Tibial nerve (tissue), 4 donors: ENCODE measurements around the gene INPP4A. TPM values are rescaled to one million over a fixed set of nuclear protein-coding genes. Genes with fewer than 3 reads are reported as not detected.

ENCODE experiments used
- DNase-seq, 2 donors: peaks; one replicate each; pipeline ENCODE4 v3.0.0-alpha.2; 2019; ENCODE audit warnings: low spot score in 2 of 2
- H3K27ac ChIP-seq, 4 donors: fragments of 200-600 bp; sonication (generic) in 3 of 4; one replicate each; pipeline ENCODE4 v1.5.1; 2017 to 2019; ENCODE audit warnings: mild to moderate bottlenecking in 1 of 4
- H3K27me3 ChIP-seq, 2 donors: fragments of 200-600 bp; sonication (generic) in 1 of 2; one replicate each; pipeline versions ENCODE4 v1.5.1 to v1.6.0; 2017 to 2019
- H3K36me3 ChIP-seq, 3 donors: fragments of 200-600 bp; sonication (generic); one replicate each; pipeline ENCODE4 v1.5.1; 2018 to 2019
- H3K4me1 ChIP-seq, 4 donors: fragments of 200-600 bp; sonication (generic) in 3 of 4; one replicate each; pipeline ENCODE4 v1.5.1; 2017 to 2019
- H3K4me3 ChIP-seq, 4 donors: fragments of 200-600 bp; sonication (generic) in 3 of 4; one replicate each; pipeline ENCODE4 v1.5.1; 2017 to 2019; ENCODE audit warnings: mild to moderate bottlenecking in 1 of 4, moderate library complexity in 1 of 4
- H3K9me3 ChIP-seq, 4 donors: fragments of 200-600 bp; sonication (generic) in 3 of 4; one replicate each; pipeline ENCODE4 v1.5.1; 2017 to 2019
- EP300 ChIP-seq, 2 donors: sonication (generic); formaldehyde crosslinking; IDR thresholded peaks; one replicate each; pipeline ENCODE4 v1.6.1; 2017; ENCODE audit warnings: antibody characterized with exemption in 2 of 2, mild to moderate bottlenecking in 1 of 2
- POLR2A ChIP-seq, 2 donors: fragments of 450-650 bp; IDR thresholded peaks; one replicate each; pipeline ENCODE4 v1.6.1; 2017; ENCODE audit warnings: antibody characterized with exemption in 2 of 2, mild to moderate bottlenecking in 2 of 2, moderate library complexity in 2 of 2
- WGBS, 2 donors: methylation state at CpG; one replicate each; pipeline ENCODE4 v1.1.5; 2018; 5-methylcytosine and 5-hydroxymethylcytosine counted together
- total RNA-seq, 4 donors: library from RNA; depleted of rRNA; stranded (reverse); fragments of >200 nt; gene quantifications; one replicate each; pipeline ENCODE4 v1.1.0, GENCODE V29; 2016
- TF ChIP-seq, protein P1 (sequence below), 5 experiments: fragments of 200-600 bp in 3 of 5; fragments of 450-650 bp in 2 of 5; sonication (generic) in 3 of 5; IDR thresholded peaks; one replicate each; pipeline ENCODE4 v1.5.1; 2016 to 2019; ENCODE audit warnings: antibody characterized with exemption in 5 of 5, mild to moderate bottlenecking in 3 of 5, moderate library complexity in 2 of 5

Gene INPP4A
- total RNA-seq, 4 donors from 2014 or later: 23.7 to 45.0 (median 30.9) TPM

DNA sequence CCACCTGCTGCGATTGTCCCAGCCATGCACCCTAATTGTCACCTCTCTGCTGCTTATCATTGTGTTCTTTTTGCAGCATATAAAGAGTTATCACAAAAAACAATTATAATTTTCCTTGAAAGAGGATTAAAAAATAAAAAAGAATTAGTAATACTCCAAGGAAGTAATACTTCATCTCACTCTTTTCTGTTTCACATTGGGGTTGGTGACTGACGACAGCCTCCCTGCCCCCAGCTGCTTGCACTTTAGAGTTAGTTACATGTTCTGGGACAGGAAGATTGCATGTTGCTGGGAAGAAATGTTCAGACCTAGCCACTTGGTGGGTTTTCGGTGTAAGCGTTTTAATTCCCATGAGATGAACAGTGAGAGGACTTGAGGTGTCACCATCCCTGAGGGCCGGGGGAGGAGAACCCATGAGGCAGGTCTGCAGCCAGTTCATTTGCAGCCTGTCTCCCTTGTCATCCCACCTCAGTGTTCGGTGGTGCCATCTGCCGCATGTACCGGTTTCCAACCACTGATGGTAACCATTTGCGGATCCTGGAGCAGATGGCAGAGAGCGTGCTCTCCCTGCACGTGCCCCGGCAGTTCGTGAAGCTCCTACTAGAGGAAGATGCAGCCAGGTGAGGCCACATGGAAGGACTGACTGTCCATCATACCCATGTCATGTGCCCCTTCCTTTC is 94.5 kb downstream of the INPP4A start:
- Histone ChIP-seq H3K27me3 (no peaks in the 10 kb centered on the region), H3K27ac (no peak overlapping the region), H3K9me3 (no peaks in the 10 kb centered on the region), H3K4me3 (no peak overlapping the region), H3K36me3 (peaks cover 0 to 72% (median 8%) of the 10 kb centered on the region in 3 donors), H3K4me1 (no peaks in the 10 kb centered on the region)
- TF ChIP-seq POLR2A (IDR thresholded peaks at IDR 0.05) (no peak), EP300 (IDR thresholded peaks at IDR 0.05) (no peak)
- TF ChIP-seq, protein P1, sequence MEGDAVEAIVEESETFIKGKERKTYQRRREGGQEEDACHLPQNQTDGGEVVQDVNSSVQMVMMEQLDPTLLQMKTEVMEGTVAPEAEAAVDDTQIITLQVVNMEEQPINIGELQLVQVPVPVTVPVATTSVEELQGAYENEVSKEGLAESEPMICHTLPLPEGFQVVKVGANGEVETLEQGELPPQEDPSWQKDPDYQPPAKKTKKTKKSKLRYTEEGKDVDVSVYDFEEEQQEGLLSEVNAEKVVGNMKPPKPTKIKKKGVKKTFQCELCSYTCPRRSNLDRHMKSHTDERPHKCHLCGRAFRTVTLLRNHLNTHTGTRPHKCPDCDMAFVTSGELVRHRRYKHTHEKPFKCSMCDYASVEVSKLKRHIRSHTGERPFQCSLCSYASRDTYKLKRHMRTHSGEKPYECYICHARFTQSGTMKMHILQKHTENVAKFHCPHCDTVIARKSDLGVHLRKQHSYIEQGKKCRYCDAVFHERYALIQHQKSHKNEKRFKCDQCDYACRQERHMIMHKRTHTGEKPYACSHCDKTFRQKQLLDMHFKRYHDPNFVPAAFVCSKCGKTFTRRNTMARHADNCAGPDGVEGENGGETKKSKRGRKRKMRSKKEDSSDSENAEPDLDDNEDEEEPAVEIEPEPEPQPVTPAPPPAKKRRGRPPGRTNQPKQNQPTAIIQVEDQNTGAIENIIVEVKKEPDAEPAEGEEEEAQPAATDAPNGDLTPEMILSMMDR (IDR thresholded peaks at IDR 0.05): no peak
- 95 to 96% methylated on average over 10 to 13 of the region's 13 CpGs for WGBS, 2 donors
- no peak for DNase-seq

DNA sequence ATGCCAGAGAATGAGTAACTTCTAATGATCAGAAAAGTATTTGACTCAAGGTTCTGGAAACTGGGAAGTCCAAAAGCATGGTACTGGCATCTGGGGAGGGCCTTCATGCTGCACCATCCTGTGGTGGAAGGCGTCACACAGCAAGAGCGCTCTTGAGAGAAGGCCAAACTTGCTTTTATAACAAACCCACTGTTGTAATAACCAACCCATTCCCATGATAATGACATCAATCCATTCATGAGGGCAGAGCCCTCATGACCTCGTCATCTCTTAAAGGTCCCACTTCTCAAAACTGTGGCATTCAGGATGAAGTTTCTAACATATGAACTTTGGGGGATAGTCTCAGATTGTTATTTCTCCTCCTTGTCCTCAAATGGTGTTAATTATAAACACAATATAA is 95.9 kb downstream of the INPP4A start:
- Histone ChIP-seq H3K9me3 (no peaks in the 10 kb centered on the region), H3K27me3 (no peaks in the 10 kb centered on the region), H3K4me3 (no peak overlapping the region), H3K36me3 (peaks cover 0 to 85% (median 8%) of the 10 kb centered on the region in 3 donors), H3K27ac (no peak overlapping the region), H3K4me1 (no peaks in the 10 kb centered on the region)
- TF ChIP-seq POLR2A (IDR thresholded peaks at IDR 0.05): no peak
- no peak for TF ChIP-seq EP300 (IDR thresholded peaks at IDR 0.05)
- TF ChIP-seq, protein P1 (IDR thresholded peaks at IDR 0.05): no peak
- 58 to 64% methylated on average over 3 of the region's 3 CpGs for WGBS, 2 donors
- no peak for DNase-seq

DNA sequence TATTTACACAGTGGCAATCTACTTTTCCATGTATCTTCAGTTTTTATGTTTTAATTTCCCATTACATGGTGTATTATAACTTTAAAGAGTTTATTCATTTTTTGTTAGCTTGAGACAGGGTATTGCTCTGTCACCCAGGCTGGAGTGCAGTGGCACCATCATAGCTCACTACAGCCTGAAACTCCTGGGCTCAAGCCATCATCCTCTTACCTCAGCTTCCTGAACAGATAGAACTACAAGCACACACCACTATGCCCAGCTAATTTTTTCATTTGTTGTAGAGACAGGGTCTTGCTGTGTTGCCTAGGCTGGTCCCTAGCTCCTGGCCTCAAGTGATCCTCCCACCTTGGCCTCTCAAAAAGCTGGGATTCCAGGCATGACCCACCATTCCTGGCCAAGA is 96.8 kb downstream of the INPP4A start:
- Histone ChIP-seq H3K27ac (no peak overlapping the region), H3K36me3 (peaks cover 0 to 85% (median 8%) of the 10 kb centered on the region in 3 donors), H3K9me3 (no peaks in the 10 kb centered on the region), H3K4me1 (no peaks in the 10 kb centered on the region), H3K4me3 (no peak overlapping the region), H3K27me3 (no peaks in the 10 kb centered on the region)
- DNase-seq: no peak
- TF ChIP-seq EP300 (IDR thresholded peaks at IDR 0.05) (no peak), POLR2A (IDR thresholded peaks at IDR 0.05) (no peak)
- TF ChIP-seq, protein P1 (IDR thresholded peaks at IDR 0.05): no peak

DNA sequence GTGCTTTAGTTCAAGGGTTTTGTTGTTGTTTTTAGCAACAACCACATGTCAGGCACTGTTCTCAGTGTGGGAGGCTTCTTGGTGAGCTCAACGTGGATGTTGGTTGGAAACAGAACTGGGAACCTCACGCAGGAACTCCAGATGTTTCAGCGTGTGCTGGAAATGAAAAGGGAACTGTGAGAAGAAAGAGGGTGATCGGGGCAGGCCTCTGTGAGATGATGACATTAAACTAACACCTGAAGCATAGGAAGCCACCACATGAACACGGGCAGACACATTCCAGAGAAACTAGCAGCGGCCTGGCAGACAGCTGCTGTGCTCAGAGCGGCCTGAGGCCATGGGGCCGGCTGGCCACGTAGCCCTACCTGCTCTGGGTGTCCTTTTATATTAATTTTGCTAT is 97.2 kb downstream of the INPP4A start:
- no peak overlapping the region for H3K4me3 ChIP-seq
- TF ChIP-seq EP300 (IDR thresholded peaks at IDR 0.05) (no peak), POLR2A (IDR thresholded peaks at IDR 0.05) (no peak)
- TF ChIP-seq, protein P1 (IDR thresholded peaks at IDR 0.05): no peak
- no peaks in the 10 kb centered on the region for H3K9me3 ChIP-seq
- no peak for DNase-seq
- 69 to 76% methylated on average over 9 of the region's 9 CpGs for WGBS, 2 donors
- H3K27me3 ChIP-seq: no peaks in the 10 kb centered on the region
- H3K27ac ChIP-seq: no peak overlapping the region
- H3K4me1 ChIP-seq: no peaks in the 10 kb centered on the region
- peaks cover 0 to 85% (median 8%) of the 10 kb centered on the region in 3 donors for H3K36me3 ChIP-seq

DNA sequence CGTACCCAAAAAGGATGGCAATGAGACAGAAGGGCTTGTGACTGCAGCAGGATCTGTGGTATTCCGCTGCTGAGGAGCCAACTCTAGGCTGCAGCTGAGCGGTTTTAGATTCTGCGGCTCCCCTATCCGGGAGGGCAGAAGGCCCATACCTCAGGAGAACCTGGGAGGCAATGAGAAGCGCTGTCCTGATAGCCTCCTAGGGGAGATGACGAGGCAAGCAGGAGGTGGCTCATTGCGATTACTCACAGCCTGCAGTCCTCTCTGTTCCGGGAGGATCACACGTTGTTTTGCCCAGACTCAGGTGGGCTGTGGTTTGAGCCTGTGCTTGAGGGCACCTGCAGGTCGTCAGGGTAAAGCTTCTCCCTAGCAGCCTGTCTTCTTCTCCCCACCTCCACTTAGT is 98.6 kb downstream of the INPP4A start:
- H3K36me3 ChIP-seq: peaks cover 0 to 80% (median 8%) of the 10 kb centered on the region in 3 donors
- H3K9me3 ChIP-seq: no peaks in the 10 kb centered on the region
- no peaks in the 10 kb centered on the region for H3K27me3 ChIP-seq
- no peak overlapping the region for H3K27ac ChIP-seq
- H3K4me3 ChIP-seq: no peak overlapping the region
- TF ChIP-seq, protein P1 (IDR thresholded peaks at IDR 0.05): no peak
- TF ChIP-seq POLR2A (IDR thresholded peaks at IDR 0.05): no peak
- no peak for TF ChIP-seq EP300 (IDR thresholded peaks at IDR 0.05)
- no peak for DNase-seq
- 93% methylated on average over 11 of the region's 11 CpGs for WGBS, 2 donors
- no peaks in the 10 kb centered on the region for H3K4me1 ChIP-seq
